GM23338 (cell line): ENCODE results near the gene NRN1L.
"Not testable (repeated sequence)": the region's sequence is repeated elsewhere in the genome, so short reads cannot be mapped to it uniquely, and the experiment has no call there.

Source experiments
- CREB1 ChIP-seq: fragments of 250-450 bp; sonication (Bioruptor Pico); IDR thresholded peaks from 2 replicates; pipeline ENCODE4 v1.5.0; 2020; ENCODE audit warnings: low read depth, mild to moderate bottlenecking, moderate library complexity
- EZH2 ChIP-seq: fragments of 200-600 bp; sonication (generic); IDR thresholded peaks from one replicate; pipeline ENCODE4 v1.8.0; 2017; ENCODE audit warnings: antibody characterized with exemption, mild to moderate bottlenecking, low read depth; ENCODE audit not compliant: unreplicated experiment
- EZH2phosphoT487 ChIP-seq: fragments of 200-600 bp; sonication (generic); IDR thresholded peaks from one replicate; pipeline ENCODE4 v1.8.1; 2018; ENCODE audit warnings: antibody characterized with exemption; ENCODE audit not compliant: unreplicated experiment
- ZNF114 ChIP-seq: fragments of 250-450 bp; sonication (Bioruptor Pico); IDR thresholded peaks from 2 replicates; pipeline ENCODE4 v1.5.0; 2020; ENCODE audit warnings: mild to moderate bottlenecking, moderate library complexity
- TF ChIP-seq, protein P1 (sequence below), 2 experiments: fragments of 200-600 bp in 1 of 2; sonication (generic) in 1 of 2; conservative IDR thresholded peaks; 2 replicates each; pipeline versions ENCODE4 v1.5.1 to v1.6.1; 2016 to 2017; ENCODE audit warnings: antibody characterized with exemption in 2 of 2, low read depth in 2 of 2, mild to moderate bottlenecking in 2 of 2, moderate library complexity in 1 of 2
- TF ChIP-seq, protein P2 (sequence below): IDR thresholded peaks from one replicate; pipeline ENCODE4 v1.6.1; 2018; ENCODE audit warnings: antibody characterized with exemption; ENCODE audit not compliant: unreplicated experiment

DNA sequence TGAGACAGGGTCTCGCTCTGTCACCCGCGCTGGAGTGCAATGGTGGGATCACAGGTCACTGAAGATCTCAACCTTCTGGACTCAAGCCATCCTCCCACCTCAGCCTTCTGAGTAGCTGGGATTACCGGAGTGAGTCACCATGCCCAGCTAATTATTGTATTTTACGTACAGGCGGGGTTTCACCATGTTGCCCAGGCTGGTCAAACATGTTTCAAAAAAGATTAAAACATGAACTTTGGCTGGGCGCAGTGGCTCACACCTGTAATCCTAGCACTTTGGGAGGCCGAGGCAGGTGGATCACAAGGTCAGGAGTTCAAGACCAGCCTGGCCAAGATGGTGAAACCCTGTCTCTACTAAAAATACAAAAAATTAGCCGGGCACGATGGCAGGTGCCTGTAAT is 47.5 kb upstream of the NRN1L start:
- not testable (repeated sequence) for TF ChIP-seq EZH2; EZH2phosphoT487; ZNF114 (CRISPR knock-in tag); CREB1 (CRISPR knock-in tag)
- TF ChIP-seq, protein P1, sequence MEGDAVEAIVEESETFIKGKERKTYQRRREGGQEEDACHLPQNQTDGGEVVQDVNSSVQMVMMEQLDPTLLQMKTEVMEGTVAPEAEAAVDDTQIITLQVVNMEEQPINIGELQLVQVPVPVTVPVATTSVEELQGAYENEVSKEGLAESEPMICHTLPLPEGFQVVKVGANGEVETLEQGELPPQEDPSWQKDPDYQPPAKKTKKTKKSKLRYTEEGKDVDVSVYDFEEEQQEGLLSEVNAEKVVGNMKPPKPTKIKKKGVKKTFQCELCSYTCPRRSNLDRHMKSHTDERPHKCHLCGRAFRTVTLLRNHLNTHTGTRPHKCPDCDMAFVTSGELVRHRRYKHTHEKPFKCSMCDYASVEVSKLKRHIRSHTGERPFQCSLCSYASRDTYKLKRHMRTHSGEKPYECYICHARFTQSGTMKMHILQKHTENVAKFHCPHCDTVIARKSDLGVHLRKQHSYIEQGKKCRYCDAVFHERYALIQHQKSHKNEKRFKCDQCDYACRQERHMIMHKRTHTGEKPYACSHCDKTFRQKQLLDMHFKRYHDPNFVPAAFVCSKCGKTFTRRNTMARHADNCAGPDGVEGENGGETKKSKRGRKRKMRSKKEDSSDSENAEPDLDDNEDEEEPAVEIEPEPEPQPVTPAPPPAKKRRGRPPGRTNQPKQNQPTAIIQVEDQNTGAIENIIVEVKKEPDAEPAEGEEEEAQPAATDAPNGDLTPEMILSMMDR (conservative IDR thresholded peaks at IDR 0.05; ENCODE audit: low read depth in 2 of 2), result not testable (repeated sequence)
- TF ChIP-seq, protein P2, sequence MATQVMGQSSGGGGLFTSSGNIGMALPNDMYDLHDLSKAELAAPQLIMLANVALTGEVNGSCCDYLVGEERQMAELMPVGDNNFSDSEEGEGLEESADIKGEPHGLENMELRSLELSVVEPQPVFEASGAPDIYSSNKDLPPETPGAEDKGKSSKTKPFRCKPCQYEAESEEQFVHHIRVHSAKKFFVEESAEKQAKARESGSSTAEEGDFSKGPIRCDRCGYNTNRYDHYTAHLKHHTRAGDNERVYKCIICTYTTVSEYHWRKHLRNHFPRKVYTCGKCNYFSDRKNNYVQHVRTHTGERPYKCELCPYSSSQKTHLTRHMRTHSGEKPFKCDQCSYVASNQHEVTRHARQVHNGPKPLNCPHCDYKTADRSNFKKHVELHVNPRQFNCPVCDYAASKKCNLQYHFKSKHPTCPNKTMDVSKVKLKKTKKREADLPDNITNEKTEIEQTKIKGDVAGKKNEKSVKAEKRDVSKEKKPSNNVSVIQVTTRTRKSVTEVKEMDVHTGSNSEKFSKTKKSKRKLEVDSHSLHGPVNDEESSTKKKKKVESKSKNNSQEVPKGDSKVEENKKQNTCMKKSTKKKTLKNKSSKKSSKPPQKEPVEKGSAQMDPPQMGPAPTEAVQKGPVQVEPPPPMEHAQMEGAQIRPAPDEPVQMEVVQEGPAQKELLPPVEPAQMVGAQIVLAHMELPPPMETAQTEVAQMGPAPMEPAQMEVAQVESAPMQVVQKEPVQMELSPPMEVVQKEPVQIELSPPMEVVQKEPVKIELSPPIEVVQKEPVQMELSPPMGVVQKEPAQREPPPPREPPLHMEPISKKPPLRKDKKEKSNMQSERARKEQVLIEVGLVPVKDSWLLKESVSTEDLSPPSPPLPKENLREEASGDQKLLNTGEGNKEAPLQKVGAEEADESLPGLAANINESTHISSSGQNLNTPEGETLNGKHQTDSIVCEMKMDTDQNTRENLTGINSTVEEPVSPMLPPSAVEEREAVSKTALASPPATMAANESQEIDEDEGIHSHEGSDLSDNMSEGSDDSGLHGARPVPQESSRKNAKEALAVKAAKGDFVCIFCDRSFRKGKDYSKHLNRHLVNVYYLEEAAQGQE, result not testable (repeated sequence)
